Measurements from ENCODE around the gene TATDN2. TPM values are rescaled to one million over a fixed set of nuclear protein-coding genes. Genes with fewer than 3 reads are reported as not detected.

Gene TATDN2
- total and polyA plus RNA-seq, 5 experiments from 2014 or later = 11.5 to 71.1 (median 20.9) TPM

- DNase-seq = no peak
- POLR2A ChIA-PET = interaction anchor here (0.6 kb wide), 1 partner anchor 683 kb away, joined by 4 read pairs; no protein-coding TSS in a partner anchor
- no peak for ATAC-seq
- H3K9me3 Mint-ChIP-seq = no peaks in the 10 kb centered on the region
- H3K27me3 Mint-ChIP-seq = peaks cover 7 to 36% (median 16%) of the 10 kb centered on the region in 5 donors
- H3K36me3 Mint-ChIP-seq = no peaks in the 10 kb centered on the region
- H3K4me3 Mint-ChIP-seq = no peak overlapping the region
- H3K4me1 Mint-ChIP-seq = peaks cover 7 to 18% (median 17%) of the 10 kb centered on the region in 4 donors
- no peak overlapping the region for H3K27ac Mint-ChIP-seq
Observed at GRCh38 chr3:10330319-10330718, 82.1 kb downstream of the TATDN2 start.

Small RNA genes lying within 50 kb of the gene (microRNA-seq; reads per million reads assigned to microRNA genes)
- gene MIR378B (ENCODE audit: borderline microRNAs expressed) = not detected

Other genes starting within 250 kb of the TATDN2 start
- 10 to 100 TPM; 21.5 to 25.5 TPM for gene FANCD2, start 222.0 kb upstream of the TATDN2 start, total RNA-seq
- gene FANCD2, start 222.0 kb upstream of the TATDN2 start, polyA plus RNA-seq = 1 to 10 TPM; 3.9 to 5.6 (median 4.7) TPM
- not detected for gene FANCD2OS, start 140.2 kb upstream of the TATDN2 start, total RNA-seq
- not detected for gene FANCD2OS, start 140.2 kb upstream of the TATDN2 start, polyA plus RNA-seq
- 10 to 100 TPM; 59.8 to 67.7 TPM for gene BRK1, start 132.8 kb upstream of the TATDN2 start, total RNA-seq
- 100 to 1,000 TPM; 202 to 259 (median 250) TPM for gene BRK1, start 132.8 kb upstream of the TATDN2 start, polyA plus RNA-seq
- gene VHL, start 106.7 kb upstream of the TATDN2 start, total RNA-seq = 10 to 100 TPM; 71.5 to 78.8 TPM
- 10 to 100 TPM; 11.4 to 36.1 (median 16.0) TPM for gene VHL, start 106.7 kb upstream of the TATDN2 start, polyA plus RNA-seq
- gene IRAK2, start 83.5 kb upstream of the TATDN2 start, total RNA-seq = 1 to 10 TPM; 4.3 to 4.4 TPM
- gene IRAK2, start 83.5 kb upstream of the TATDN2 start, polyA plus RNA-seq = 1 to 10 TPM; 2.9 to 6.0 (median 5.1) TPM
- 1 to 10 TPM; 1.3 to 1.4 TPM for gene GHRL, start 44.5 kb downstream of the TATDN2 start, total RNA-seq
- 1 to 10 TPM in 1 of 3 donors, under 1 TPM in 1, not detected in 1; 0.22 to 3.2 TPM for gene GHRL, start 44.5 kb downstream of the TATDN2 start, polyA plus RNA-seq
- gene SEC13, start 72.7 kb downstream of the TATDN2 start, total RNA-seq = 10 to 100 TPM; 59.6 to 70.8 TPM
- gene SEC13, start 72.7 kb downstream of the TATDN2 start, polyA plus RNA-seq = 100 to 1,000 TPM; 118 to 120 (median 118) TPM

Measured in naive thymus-derived CD8-positive, alpha-beta T cell (primary cell).